Esophagus (tissue), 2 donors: ENCODE data around the gene FHIT. TPM values are rescaled to one million over a fixed set of nuclear protein-coding genes. Genes with fewer than 3 reads are reported as not detected.

ENCODE experiments used
- H3K27ac ChIP-seq, 2 donors: one replicate each; pipeline ENCODE4 v1.5.1; 2013; ENCODE audit warnings: low read depth in 2 of 2, mild to moderate bottlenecking in 2 of 2, inconsistent platforms in 1 of 2, low read length in 1 of 2, moderate library complexity in 1 of 2
- H3K27me3 ChIP-seq, 2 donors: one replicate each; pipeline ENCODE4 v1.6.1; 2013; ENCODE audit warnings: low read length in 2 of 2, control low read depth in 1 of 2, mild to moderate bottlenecking in 1 of 2; ENCODE audit not compliant: insufficient read depth in 2 of 2, control insufficient read depth in 1 of 2
- H3K36me3 ChIP-seq, 2 donors: one replicate each; pipeline ENCODE4 v1.6.1; 2013; ENCODE audit warnings: low read length in 1 of 2; ENCODE audit not compliant: control insufficient read depth in 2 of 2, insufficient read depth in 2 of 2
- H3K4me1 ChIP-seq, 2 donors: one replicate each; pipeline ENCODE4 v1.6.1; 2013; ENCODE audit warnings: low read length in 1 of 2; ENCODE audit not compliant: control insufficient read depth in 2 of 2, insufficient read depth in 2 of 2
- H3K4me3 ChIP-seq, 2 donors: one replicate each; pipeline ENCODE4 v1.5.1; 2013; ENCODE audit warnings: low read length in 2 of 2, mild to moderate bottlenecking in 2 of 2, low read depth in 1 of 2, moderate library complexity in 1 of 2
- H3K9me3 ChIP-seq, 2 donors: one replicate each; pipeline ENCODE4 v1.6.1; 2013; ENCODE audit warnings: mild to moderate bottlenecking in 2 of 2, low read depth in 1 of 2, low read length in 1 of 2, moderate library complexity in 1 of 2; ENCODE audit not compliant: control insufficient read depth in 2 of 2, insufficient read depth in 1 of 2
- WGBS, 2 donors: extraction: QIAGEN DNeasy Blood & Tissue Kit; methylation state at CpG; one replicate each; pipeline ENCODE4 v1.1.7; 2013; 5-methylcytosine and 5-hydroxymethylcytosine counted together
- polyA plus RNA-seq, 2 donors: library from polyadenylated mRNA; stranded (reverse); fragments of 200-250 nt; gene quantifications; one replicate each; pipeline ENCODE4 v1.2.3, GENCODE V29; 2013
- donor health status: healthy with polysubstance abuse.
- donor health status: Bipolar disorder and iron deficiency.

The FHIT gene
- polyA plus RNA-seq, 2 donors, result 3.4 to 5.0 TPM

GRCh38 chr3:60229502-60229901 is 1021.8 kb downstream of the FHIT start:
- Histone ChIP-seq H3K4me3 (no peak overlapping the region), H3K9me3 (no peaks in the 10 kb centered on the region), H3K27ac (no peak overlapping the region), H3K36me3 (no peaks in the 10 kb centered on the region), H3K27me3 (no peaks in the 10 kb centered on the region), H3K4me1 (no peaks in the 10 kb centered on the region)
- WGBS, 2 donors, result 92 to 96% methylated on average over 2 of the region's 2 CpGs

GRCh38 chr3:60228823-60229222 is 1022.4 kb downstream of the FHIT start:
- Histone ChIP-seq H3K4me3 (no peak overlapping the region), H3K9me3 (no peaks in the 10 kb centered on the region), H3K27me3 (no peaks in the 10 kb centered on the region), H3K36me3 (no peaks in the 10 kb centered on the region), H3K27ac (no peak overlapping the region), H3K4me1 (no peaks in the 10 kb centered on the region)
- 74 to 78% methylated on average over 4 of the region's 4 CpGs for WGBS, 2 donors

DNA sequence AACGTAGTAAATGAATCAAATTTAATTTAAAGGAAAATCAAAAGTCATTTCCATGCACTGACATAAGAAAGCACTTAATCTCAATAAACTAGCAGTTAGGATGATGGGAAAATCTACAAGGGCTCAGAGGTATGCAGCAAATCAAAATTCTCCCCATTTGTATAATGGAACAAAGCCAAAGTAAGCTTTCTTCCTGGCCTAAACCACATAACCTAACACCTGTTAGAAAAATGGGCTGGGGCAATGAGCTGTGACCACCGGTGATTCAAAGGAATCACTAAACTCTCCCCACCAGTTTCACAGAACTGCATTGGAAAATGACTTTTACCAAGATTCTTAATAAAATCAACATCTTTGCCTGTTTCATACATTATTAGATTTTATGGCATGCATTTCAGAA is 1024.3 kb downstream of the FHIT start:
- 47 to 53% methylated on average over 2 of the region's 2 CpGs for WGBS, 2 donors
- H3K27me3 ChIP-seq, result no peaks in the 10 kb centered on the region
- H3K4me1 ChIP-seq, result no peaks in the 10 kb centered on the region
- H3K27ac ChIP-seq, result no peak overlapping the region
- H3K4me3 ChIP-seq, result no peak overlapping the region
- no peaks in the 10 kb centered on the region for H3K9me3 ChIP-seq
- H3K36me3 ChIP-seq, result no peaks in the 10 kb centered on the region

GRCh38 chr3:60225848-60226247 is 1025.4 kb downstream of the FHIT start:
- no peaks in the 10 kb centered on the region for H3K4me1 ChIP-seq
- H3K27ac ChIP-seq, result no peak overlapping the region
- 91 to 92% methylated on average over 3 of the region's 3 CpGs for WGBS, 2 donors
- H3K36me3 ChIP-seq, result no peaks in the 10 kb centered on the region
- H3K27me3 ChIP-seq, result no peaks in the 10 kb centered on the region
- H3K4me3 ChIP-seq, result no peak overlapping the region
- H3K9me3 ChIP-seq, result no peaks in the 10 kb centered on the region

DNA sequence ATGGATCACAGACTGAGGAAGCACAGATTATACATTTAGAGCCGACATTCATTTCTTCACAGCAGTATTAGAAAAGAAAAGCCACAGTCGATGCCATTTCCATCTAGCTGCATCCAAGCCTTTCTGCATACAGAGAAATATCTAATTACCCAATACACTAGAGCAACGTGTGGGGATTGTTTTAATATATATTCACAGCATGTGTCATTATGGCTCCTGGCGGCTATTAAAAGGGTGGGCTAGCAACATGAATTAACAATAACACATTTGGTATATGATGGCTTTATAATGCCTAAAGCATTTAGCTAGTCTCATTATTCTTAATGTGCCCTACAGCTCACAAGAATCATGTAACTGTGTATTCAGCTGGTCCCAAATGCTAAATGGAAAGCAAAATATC is 1030.5 kb downstream of the FHIT start:
- no peak overlapping the region for H3K27ac ChIP-seq
- no peaks in the 10 kb centered on the region for H3K9me3 ChIP-seq
- H3K27me3 ChIP-seq, result no peaks in the 10 kb centered on the region
- H3K4me1 ChIP-seq, result no peaks in the 10 kb centered on the region
- WGBS, 2 donors, result 89 to 91% methylated on average over 4 of the region's 4 CpGs
- H3K36me3 ChIP-seq, result no peaks in the 10 kb centered on the region
- no peak overlapping the region for H3K4me3 ChIP-seq

GRCh38 chr3:60219501-60219900 is 1031.8 kb downstream of the FHIT start:
- Histone ChIP-seq H3K4me1 (no peaks in the 10 kb centered on the region), H3K27ac (no peak overlapping the region), H3K9me3 (no peaks in the 10 kb centered on the region), H3K36me3 (no peaks in the 10 kb centered on the region), H3K27me3 (no peaks in the 10 kb centered on the region), H3K4me3 (no peak overlapping the region)
- WGBS, 2 donors, result 86 to 88% methylated on average over 2 of the region's 2 CpGs

GRCh38 chr3:60217156-60217911 is 1033.9 kb downstream of the FHIT start:
- H3K9me3 ChIP-seq, result no peaks in the 10 kb centered on the region
- 74 to 86% methylated on average over 3 of the region's 3 CpGs for WGBS, 2 donors
- H3K36me3 ChIP-seq, result no peaks in the 10 kb centered on the region
- no peak overlapping the region for H3K4me3 ChIP-seq
- no peaks in the 10 kb centered on the region for H3K4me1 ChIP-seq
- no peaks in the 10 kb centered on the region for H3K27me3 ChIP-seq
- no peak overlapping the region for H3K27ac ChIP-seq

GRCh38 chr3:60216462-60217075 is 1034.7 kb downstream of the FHIT start:
- Histone ChIP-seq H3K36me3 (no peaks in the 10 kb centered on the region), H3K4me3 (no peak overlapping the region), H3K9me3 (no peaks in the 10 kb centered on the region), H3K27ac (no peak overlapping the region), H3K4me1 (no peaks in the 10 kb centered on the region), H3K27me3 (no peaks in the 10 kb centered on the region)
- 67 to 76% methylated on average over 2 of the region's 2 CpGs for WGBS, 2 donors

DNA sequence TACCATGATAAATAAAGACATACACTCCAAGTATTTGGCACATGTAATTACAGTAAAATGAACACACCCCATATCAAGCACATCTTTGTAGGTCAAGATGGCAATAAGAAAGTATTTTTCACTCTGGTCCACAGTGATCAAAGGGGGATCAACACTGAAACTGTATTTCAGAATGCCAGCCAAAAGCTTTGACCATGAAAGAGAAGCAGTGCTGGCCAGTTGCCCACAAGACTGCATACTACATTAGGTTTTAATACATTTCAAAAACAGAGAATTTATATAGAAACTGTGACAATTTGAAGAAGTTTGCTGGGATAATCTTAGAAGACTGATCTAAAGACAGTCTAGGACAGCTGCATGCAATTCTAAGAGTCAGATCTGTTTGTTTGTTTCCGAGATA is 1035.3 kb downstream of the FHIT start:
- Histone ChIP-seq H3K36me3 (no peaks in the 10 kb centered on the region), H3K27ac (no peak overlapping the region), H3K4me1 (no peaks in the 10 kb centered on the region), H3K27me3 (no peaks in the 10 kb centered on the region), H3K4me3 (no peak overlapping the region), H3K9me3 (no peaks in the 10 kb centered on the region)
- WGBS, 2 donors, result 78 to 81% methylated on average over 1 of the region's 1 CpG

DNA sequence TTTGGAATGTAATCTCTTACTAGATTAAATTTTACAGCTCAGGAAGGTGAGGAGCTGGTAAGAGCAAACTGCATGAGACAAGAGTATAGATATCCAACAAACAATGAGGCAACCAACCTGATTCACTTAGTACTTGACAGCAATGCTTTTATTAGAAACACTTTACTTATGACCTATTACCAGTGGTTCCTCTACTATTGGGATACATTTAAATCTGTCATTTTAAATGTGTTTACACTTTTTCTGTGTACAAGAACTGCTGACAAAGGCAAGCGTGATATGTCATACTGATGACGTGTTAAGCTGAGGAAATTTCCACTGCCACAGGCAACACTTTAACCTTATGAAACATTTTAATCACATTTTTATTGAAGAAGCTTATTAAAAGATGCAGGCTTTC is 1043.3 kb downstream of the FHIT start:
- Histone ChIP-seq H3K27ac (no peak overlapping the region), H3K36me3 (no peaks in the 10 kb centered on the region), H3K4me1 (no peaks in the 10 kb centered on the region), H3K4me3 (no peak overlapping the region), H3K9me3 (no peaks in the 10 kb centered on the region), H3K27me3 (no peaks in the 10 kb centered on the region)
- 53 to 72% methylated on average over 2 of the region's 2 CpGs for WGBS, 2 donors
